SHP77 (cell line): ENCODE results near the gene VPS33A.

Experiments
- DNase-seq, 2 experiments: peaks; one replicate each; lab custom pipeline; 2025; lab: John Stamatoyannopoulos, UW

The VPS33A gene

DNA sequence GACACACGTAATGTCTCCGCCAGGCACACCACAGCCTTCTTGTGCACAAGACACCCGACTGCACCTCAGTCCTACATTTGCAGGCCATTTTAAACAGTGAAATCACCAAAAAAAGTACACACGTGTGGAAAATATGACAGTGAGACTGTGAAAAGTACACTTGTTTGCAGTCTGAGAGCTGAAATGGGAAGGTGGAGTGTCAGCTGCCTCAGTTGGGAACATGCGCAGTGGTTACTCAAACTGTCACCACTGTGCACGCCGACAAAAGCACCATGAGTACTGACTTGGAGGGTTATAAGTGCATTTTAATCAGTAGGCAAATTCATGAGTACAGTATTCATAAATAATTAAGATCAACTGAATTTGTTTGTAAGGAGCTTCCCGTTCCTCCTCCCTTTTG lies 15.8 kb downstream of the VPS33A start:
- no peak for DNase-seq

DNA sequence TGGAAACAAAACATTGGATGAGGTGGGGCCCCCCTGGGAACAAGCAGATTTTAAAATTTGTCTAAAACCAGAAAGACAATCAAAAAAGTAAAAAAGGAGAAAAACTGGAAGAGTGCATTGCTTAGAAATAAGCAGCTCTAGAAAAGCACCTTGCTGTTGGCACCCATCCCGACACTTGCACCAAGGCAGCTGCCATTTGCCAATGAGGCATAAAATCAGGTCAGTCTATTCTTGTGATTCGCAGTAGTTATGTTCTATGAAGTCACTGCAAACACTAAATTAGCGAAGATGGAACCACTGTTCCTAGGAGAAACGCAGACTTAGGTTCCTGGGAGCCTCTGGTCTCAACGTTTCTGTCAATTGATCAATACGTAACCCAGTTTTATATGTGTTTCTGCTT lies 16.2 kb downstream of the VPS33A start:
- peak in 1 of 2 experiments; percentile 27 for DNase-seq

- DNase-seq, result no peak
These were observed 20.7 kb downstream of the VPS33A start for GRCh38 chr12:122245553-122245952.

DNA sequence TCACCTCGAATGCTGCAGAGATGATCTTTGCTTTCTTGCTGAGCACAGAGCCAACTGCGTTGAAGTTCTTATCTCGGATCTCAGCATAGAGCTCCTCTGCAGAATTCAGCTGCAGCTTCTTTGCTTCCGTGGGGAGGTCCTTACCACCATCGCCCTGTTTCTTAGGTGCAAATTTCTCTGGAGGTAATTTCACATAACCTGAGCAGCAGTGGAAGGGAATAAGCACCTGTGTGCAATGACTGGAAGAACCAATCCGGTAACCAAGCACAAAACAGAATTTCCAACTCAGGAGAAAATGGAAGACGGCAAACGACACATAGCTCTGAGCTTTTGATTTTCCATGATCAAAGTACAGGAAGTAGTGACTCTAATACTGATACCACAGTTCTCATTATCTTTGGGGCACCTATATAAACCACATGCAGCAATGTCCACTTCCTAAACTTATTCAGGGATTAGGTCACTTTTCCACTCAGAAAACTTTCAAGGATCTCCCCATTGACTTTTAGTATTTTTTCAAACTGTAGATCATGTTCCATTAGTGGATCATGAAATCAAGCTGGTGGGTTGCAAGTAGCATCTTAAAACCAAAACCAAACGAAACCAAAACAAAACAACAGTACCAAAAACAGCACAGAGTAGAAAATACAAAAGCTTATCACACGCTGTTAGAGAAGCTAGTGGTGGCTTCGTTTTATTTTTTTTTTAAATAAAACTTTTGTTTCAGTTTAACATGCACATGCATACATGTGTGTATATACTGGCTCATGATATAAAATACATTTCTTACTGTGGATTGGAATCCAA lies 21.5 kb downstream of the VPS33A start:
- no peak for DNase-seq

GRCh38 chr12:122243965-122244364 lies 22.3 kb downstream of the VPS33A start:
- no peak for DNase-seq

GRCh38 chr12:122238861-122239260 lies 27.4 kb downstream of the VPS33A start:
- DNase-seq, result no peak

DNA sequence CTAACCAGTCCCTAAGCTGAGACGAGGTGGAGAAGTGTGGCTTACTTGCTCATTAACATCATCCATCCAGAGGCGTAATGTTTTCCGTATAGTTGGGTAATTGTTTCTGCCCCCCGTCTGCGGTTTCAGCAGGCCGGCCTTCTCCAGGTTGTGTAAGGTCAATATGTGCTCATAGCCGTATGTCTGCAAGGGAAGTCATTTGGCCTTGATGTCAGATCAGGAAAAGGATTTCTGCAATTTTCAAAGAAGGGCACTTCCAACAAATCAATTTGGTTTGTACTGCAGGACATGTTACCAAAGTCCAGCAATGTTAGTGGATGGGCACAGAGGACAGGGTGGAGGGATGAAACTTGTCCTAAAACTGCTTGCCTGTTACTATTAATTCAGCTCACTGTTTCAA lies 30.6 kb downstream of the VPS33A start:
- no peak for DNase-seq

- DNase-seq, result no peak
These were observed 33.6 kb downstream of the VPS33A start for GRCh38 chr12:122232691-122233090.

- no peak for DNase-seq
These were observed 35.5 kb downstream of the VPS33A start for GRCh38 chr12:122230798-122231197.

GRCh38 chr12:122228092-122228491 lies 38.2 kb downstream of the VPS33A start:
- no peak for DNase-seq

- peak in 1 of 2 experiments; percentile 30 for DNase-seq
These were observed 39.0 kb downstream of the VPS33A start for GRCh38 chr12:122227341-122227740.

DNA sequence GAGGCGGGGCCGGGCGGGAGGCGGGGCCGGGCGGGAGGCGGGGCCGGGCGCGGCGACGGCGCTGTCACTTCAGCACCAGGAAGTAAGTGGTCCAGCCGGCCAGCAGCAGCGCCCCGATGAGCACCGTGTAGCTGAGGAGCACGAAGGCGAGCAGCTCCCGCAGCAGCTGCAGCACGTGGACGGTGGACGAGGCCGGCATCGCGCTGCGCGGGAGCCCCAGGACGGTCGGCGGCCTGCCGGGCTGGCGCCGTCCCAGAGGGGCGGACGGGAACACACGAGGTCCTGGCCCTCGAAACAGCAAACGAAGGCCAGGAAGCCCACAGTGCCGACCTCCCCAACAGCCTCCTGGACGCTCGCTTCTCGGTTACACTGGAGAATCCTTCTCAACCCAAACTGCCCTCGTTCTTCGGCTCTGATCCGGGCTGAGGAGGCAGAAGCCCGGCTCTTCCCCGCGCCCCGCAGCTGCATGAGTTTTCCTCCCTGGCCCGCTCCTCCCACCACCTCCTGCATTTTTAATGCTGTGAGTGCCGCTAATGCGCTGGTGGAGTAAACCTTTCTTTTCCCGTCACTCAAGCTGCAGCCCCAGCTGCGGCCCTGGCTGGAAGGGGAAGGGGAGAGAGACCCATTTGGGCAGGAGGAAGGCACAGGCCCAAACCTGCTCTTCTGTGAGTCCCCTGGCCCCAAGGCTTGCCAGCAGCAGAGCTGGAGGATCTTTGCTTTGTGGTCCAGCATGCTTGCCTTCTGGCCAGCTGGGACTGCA lies 39.7 kb downstream of the VPS33A start:
- peak in 1 of 2 experiments; percentile 56 for DNase-seq

DNA sequence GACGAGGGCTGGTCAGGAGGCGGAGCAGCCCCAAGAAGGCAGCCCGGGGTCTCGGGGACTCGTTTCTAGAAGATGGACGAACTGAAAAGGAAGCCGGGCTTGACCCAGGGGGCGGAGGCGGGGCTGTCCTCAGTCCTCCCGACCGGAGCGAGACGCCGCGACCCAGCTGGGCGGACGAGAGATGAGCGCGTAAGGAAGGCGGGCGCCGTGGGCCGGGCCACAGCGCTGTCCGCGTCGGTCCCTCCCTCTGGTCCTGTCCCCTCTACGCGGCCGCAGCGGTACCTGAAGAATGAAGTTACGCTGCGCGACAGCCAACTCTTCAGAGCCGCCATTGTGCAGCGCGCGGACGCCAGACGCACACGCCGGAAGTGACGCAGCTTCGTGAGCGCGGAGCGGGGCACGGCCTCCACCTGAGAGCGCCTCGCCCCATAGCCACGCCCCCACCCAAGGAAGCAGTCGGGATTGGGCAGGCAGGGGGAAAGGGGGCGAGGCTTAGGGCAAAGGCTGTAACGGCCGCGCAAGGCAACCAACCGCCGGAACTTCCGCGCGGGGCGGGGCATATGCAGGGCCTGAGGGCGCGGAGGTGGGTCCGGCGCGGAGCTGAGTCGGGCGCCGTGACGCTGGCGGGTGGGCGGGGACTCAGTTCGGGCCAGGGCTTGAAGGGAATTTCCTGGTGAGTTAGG lies 40.5 kb downstream of the VPS33A start, which contains the start of gene DIABLO:
DIABLO (minus strand) TSS at position 370 of the 683 bp plus-strand sequence; CDS start at position 332, 38 bp downstream.
- DNase-seq, result peak; percentile 99 to 100

DNA sequence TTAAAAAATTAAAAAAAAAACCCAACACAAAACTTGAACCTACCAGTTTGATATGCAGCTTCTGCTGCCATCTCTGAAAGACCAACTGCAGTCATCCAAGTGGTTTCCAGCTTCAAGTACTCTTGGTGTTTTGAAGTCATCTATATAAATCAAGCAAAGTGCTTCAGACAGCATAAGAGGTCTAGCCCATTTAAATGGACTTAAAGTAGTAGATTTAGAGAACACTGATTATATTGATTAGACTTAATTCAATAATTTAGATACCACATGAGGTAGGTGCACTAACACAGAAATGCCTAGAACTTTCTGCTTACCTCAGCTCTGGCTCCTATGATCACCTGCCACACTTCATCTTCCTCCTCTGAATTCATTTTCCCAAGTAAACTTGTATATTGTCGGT lies 49.8 kb downstream of the VPS33A start:
- DNase-seq, result no peak

- DNase-seq, result no peak
These were observed 50.5 kb downstream of the VPS33A start for GRCh38 chr12:122215771-122216170.

DNA sequence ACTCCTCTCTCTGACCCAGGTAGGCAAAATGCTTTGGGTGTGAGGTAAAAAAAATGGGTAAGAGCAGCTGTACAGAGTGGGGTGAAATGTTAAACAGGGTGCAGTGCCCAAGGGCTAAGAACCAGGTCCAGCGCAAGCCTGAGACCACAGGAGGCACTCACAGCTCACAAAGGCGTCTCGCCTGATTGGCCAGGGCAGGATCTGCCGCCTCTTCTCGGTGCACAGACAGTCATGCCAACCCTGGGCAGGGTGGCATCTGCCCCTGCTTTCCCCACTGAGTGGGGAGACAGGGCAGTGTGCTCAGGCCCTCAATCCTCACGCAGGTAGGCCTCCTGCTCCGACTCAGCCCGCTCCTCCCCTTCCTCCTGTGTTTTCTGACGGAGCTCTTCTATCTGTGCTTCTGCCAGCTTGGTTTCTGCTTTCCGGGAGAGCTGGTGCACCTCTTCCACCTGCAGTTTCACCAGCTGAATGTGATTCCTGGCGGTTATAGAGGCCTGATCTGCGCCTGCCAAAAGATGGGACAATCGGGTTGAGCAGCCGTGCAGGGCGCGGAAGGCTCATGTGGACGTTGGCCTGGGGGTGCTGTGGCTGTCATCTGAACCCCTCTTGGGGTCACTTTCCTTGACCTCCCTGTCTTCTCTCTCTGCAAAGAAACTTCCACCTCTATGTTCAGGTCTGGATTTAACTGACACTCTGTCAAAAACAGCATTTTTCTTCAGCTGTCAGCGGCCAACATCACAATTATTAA lies 58.0 kb downstream of the VPS33A start:
- no peak for DNase-seq

DNA sequence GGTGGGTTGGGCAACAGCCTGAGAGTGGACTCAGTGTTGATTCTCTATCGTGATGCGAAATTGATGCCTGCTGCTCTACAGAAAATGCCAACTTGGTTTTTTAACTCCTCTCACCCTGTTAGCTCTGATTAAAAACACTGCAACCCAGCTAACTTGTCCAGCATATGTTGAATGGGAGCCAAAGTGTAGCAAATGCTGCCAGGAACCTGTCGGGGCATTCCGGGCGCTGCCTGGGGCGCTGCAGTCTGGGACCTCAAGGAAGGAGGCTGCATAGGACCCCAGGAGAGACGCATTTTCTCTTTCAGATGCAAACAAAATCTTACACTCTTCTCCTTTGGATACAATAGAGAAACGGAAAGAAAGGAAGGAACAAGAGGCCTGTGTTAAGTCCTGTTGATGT lies 58.9 kb downstream of the VPS33A start:
- DNase-seq, result no peak

DNA sequence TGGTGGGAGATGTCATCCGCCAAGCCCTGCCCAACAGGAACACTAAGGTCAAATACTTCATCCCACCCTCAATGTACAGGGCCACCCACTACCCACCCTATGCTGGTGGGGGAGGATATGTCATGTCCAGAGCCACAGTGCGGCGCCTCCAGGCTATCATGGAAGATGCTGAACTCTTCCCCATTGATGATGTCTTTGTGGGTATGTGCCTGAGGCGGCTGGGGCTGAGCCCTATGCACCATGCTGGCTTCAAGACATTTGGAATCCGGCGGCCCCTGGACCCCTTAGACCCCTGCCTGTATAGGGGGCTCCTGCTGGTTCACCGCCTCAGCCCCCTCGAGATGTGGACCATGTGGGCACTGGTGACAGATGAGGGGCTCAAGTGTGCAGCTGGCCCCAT lies 59.3 kb downstream of the VPS33A start:
- DNase-seq, result no peak

GRCh38 chr12:122206111-122206881 lies 60.0 kb downstream of the VPS33A start:
- DNase-seq, result no peak

GRCh38 chr12:122205053-122205925 lies 61.0 kb downstream of the VPS33A start:
- DNase-seq, result peak in 1 of 2 experiments; percentile 54
